NCI-H2081 (cell line): ENCODE measurements around the gene DNAAF3.
"Not testable (repeated sequence)": the region's sequence is repeated elsewhere in the genome, so short reads cannot be mapped to it uniquely, and the experiment has no call there.

Experiments used
- DNase-seq, 2 experiments: peaks; one replicate each; lab custom pipeline; 2025; lab: John Stamatoyannopoulos, UW

Gene DNAAF3

GRCh38 chr19:55166530-55167268, at the start of gene DNAAF3:
Gene DNAAF3 (minus strand): TSS chr19:55166613. CDS start chr19:55166413, 200 bp downstream.
- peak; percentile 95 to 96 for DNase-seq

GRCh38 chr19:55213547-55213946, 47.1 kb upstream of the DNAAF3 start:
- DNase-seq = no peak

GRCh38 chr19:55212447-55212846, 46.0 kb upstream of the DNAAF3 start:
- no peak for DNase-seq

GRCh38 chr19:55209693-55210472, 43.5 kb upstream of the DNAAF3 start:
- DNase-seq = peak; percentile 10 to 64

GRCh38 chr19:55208880-55209692, 42.7 kb upstream of the DNAAF3 start, which contains the start of gene PTPRH:
Gene PTPRH (minus strand): TSS chr19:55209501. CDS start chr19:55209433, 68 bp downstream.
- no peak for DNase-seq

- DNase-seq = peak in 1 of 2 experiments; percentile 15
Measured at GRCh38 chr19:55206664-55207500, 40.5 kb upstream of the DNAAF3 start.

GRCh38 chr19:55202199-55202598, 35.8 kb upstream of the DNAAF3 start:
- DNase-seq = not testable (repeated sequence)

- no peak for DNase-seq
Measured at GRCh38 chr19:55199620-55200204, 33.3 kb upstream of the DNAAF3 start.

GRCh38 chr19:55198651-55199050, 32.2 kb upstream of the DNAAF3 start:
- no peak for DNase-seq

- no peak for DNase-seq
Measured at GRCh38 chr19:55197528-55197927, 31.1 kb upstream of the DNAAF3 start.

- DNase-seq = no peak
Measured at GRCh38 chr19:55196803-55197202, 30.4 kb upstream of the DNAAF3 start.

- DNase-seq = no peak
Measured at GRCh38 chr19:55193481-55193880, 27.1 kb upstream of the DNAAF3 start.

GRCh38 chr19:55189403-55189835, 23.0 kb upstream of the DNAAF3 start:
- DNase-seq = no peak

GRCh38 chr19:55188625-55189024, 22.2 kb upstream of the DNAAF3 start:
- no peak for DNase-seq

- DNase-seq = no peak
Measured at GRCh38 chr19:55186080-55186479, 19.7 kb upstream of the DNAAF3 start.

- no peak for DNase-seq
Measured at GRCh38 chr19:55181740-55182139, 15.3 kb upstream of the DNAAF3 start.

GRCh38 chr19:55179606-55180484, 13.4 kb upstream of the DNAAF3 start, which contains the start of gene SYT5:
Gene SYT5 (minus strand): TSS chr19:55180289. CDS start chr19:55179041, 1,248 bp downstream.
- peak in 1 of 2 experiments; percentile 3 for DNase-seq

- DNase-seq = peak; percentile 81 to 88
Measured at GRCh38 chr19:55178781-55179599, 12.6 kb upstream of the DNAAF3 start.

GRCh38 chr19:55176076-55176475, 9.7 kb upstream of the DNAAF3 start:
- DNase-seq = no peak
